ENCODE results near the gene ZNF462.

The ZNF462 gene

DNA sequence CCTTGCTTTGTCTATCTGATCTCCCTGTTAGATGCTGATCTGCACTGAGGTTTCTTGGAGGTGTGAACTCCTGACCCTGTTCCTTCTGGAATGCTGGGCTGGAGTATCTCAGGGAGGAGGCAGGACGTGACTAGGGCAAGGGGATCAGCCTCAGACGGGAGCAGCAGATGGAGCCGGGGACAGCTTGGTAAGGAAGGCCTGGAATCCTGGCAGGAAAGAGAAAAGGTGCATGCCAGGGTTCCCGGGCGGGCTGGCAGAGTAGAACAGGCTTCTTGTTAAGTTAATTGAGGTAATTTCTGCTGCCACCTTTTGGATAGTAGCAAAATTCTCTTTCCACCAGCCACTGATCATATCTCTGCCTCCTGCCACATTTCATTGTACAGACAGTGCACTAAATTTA is 180.9 kb downstream of the ZNF462 start:
- no peak overlapping the region for H3K27ac ChIP-seq (ENCODE audit: low read depth in 2 of 2, low read length in 2 of 2)
- no peak overlapping the region for H3K4me3 ChIP-seq (ENCODE audit: low read length in 2 of 2)
- H3K9ac ChIP-seq (ENCODE audit: low read depth in 1 of 2, low read length in 2 of 2): no peak overlapping the region
- no peaks in the 10 kb centered on the region for H3K9me3 ChIP-seq (ENCODE audit: control insufficient read depth in 2 of 2, low read length in 2 of 2)
- H3K4me1 ChIP-seq (ENCODE audit: control insufficient read depth in 2 of 2, insufficient read depth in 2 of 2, low read length in 2 of 2): no peaks in the 10 kb centered on the region
- no peaks in the 10 kb centered on the region for H3K36me3 ChIP-seq (ENCODE audit: control insufficient read depth in 2 of 2, insufficient read depth in 2 of 2, low read length in 2 of 2)
- H3K27me3 ChIP-seq (ENCODE audit: control insufficient read depth in 2 of 2, insufficient read depth in 2 of 2, low read length in 2 of 2): no peaks in the 10 kb centered on the region

DNA sequence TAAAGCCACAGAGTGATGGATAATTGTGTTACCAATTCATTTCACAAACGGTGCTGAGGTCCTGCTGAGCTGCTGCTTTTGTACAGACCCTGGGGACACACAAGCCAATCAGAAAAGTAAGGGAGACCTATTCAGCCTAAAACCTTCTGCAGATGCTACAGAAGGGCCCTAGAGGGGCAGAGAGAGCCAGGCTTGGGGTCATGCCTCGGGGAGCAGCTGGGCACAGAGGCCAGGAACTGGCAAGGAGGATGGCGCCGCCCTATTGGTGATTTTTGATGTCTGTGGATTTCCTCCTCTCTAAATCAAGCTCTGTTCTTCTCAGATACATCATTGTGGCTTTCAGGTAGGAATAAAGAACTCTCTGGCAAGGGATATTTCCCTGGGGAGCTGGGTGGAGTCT is 181.9 kb downstream of the ZNF462 start:
- no peaks in the 10 kb centered on the region for H3K4me1 ChIP-seq (ENCODE audit: control insufficient read depth in 2 of 2, insufficient read depth in 2 of 2, low read length in 2 of 2)
- no peaks in the 10 kb centered on the region for H3K36me3 ChIP-seq (ENCODE audit: control insufficient read depth in 2 of 2, insufficient read depth in 2 of 2, low read length in 2 of 2)
- H3K9me3 ChIP-seq (ENCODE audit: control insufficient read depth in 2 of 2, low read length in 2 of 2): no peaks in the 10 kb centered on the region
- H3K27ac ChIP-seq (ENCODE audit: low read depth in 2 of 2, low read length in 2 of 2): no peak overlapping the region
- H3K9ac ChIP-seq (ENCODE audit: low read depth in 1 of 2, low read length in 2 of 2): no peak overlapping the region
- H3K27me3 ChIP-seq (ENCODE audit: control insufficient read depth in 2 of 2, insufficient read depth in 2 of 2, low read length in 2 of 2): no peaks in the 10 kb centered on the region
- H3K4me3 ChIP-seq (ENCODE audit: low read length in 2 of 2): no peak overlapping the region

DNA sequence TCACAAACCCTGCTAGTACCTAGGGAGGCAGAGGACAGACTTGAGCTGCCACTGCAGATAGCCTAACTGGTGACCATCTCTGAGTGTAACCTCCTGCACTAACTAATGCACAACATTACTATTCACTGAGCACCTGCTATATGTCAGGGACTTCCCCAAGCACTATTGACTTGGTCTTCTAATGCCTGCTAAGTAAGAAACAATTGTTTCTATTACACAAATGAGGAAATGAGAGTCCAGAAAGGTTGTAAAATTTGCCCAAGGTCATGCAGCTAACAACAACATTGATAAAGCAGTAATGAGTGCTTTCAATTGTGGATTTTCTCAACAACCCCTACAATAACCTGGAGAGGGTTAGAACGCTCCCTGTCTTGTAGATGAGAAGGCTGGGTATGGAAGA is 183.7 kb downstream of the ZNF462 start:
- Histone ChIP-seq H3K4me3 (ENCODE audit: low read length in 2 of 2) (no peak overlapping the region), H3K27me3 (ENCODE audit: control insufficient read depth in 2 of 2, insufficient read depth in 2 of 2, low read length in 2 of 2) (no peaks in the 10 kb centered on the region), H3K9ac (ENCODE audit: low read depth in 1 of 2, low read length in 2 of 2) (no peak overlapping the region), H3K36me3 (ENCODE audit: control insufficient read depth in 2 of 2, insufficient read depth in 2 of 2, low read length in 2 of 2) (no peaks in the 10 kb centered on the region), H3K4me1 (ENCODE audit: control insufficient read depth in 2 of 2, insufficient read depth in 2 of 2, low read length in 2 of 2) (no peaks in the 10 kb centered on the region), H3K9me3 (ENCODE audit: control insufficient read depth in 2 of 2, low read length in 2 of 2) (no peaks in the 10 kb centered on the region), H3K27ac (ENCODE audit: low read depth in 2 of 2, low read length in 2 of 2) (no peak overlapping the region)

DNA sequence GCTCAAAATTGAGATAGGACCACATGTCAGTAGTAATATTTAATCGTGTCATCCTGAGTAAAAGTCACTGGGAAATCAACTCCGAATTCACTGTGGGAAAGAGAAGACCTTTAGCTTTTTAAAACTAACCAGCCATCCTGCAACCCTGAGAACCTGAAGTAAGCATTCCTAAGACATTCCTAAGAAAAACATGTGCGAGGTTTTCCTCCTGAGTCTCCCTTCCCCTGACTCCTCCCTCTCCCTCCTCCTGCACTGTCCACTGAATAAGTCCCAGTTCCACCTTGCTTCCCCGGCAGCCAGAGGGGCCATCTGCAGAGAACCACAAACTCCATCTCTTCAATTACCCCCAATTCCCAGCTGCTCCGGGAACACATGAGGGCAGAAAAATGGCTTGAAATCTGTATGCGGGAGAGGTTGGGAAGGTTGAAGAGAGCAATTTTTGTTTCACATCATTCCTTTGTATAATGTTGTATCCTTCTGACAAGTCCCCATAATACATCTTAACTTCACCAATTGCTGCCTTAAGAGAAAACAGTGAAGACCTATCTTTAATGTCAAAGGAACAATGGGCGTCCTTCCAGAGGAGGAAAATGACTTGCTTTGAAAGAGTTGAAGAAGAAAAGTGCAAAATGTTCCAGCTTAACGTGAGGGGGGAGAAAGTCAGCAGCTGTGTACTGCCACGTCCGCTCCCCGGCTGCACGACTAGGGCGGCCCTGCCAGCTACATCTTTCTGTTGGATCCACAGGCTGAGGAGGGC is 186.3 kb downstream of the ZNF462 start:
- Histone ChIP-seq H3K27me3 (ENCODE audit: control insufficient read depth in 2 of 2, insufficient read depth in 2 of 2, low read length in 2 of 2) (no peaks in the 10 kb centered on the region), H3K27ac (ENCODE audit: low read depth in 2 of 2, low read length in 2 of 2) (no peak overlapping the region), H3K4me3 (ENCODE audit: low read length in 2 of 2) (no peak overlapping the region), H3K36me3 (ENCODE audit: control insufficient read depth in 2 of 2, insufficient read depth in 2 of 2, low read length in 2 of 2) (no peaks in the 10 kb centered on the region), H3K9ac (ENCODE audit: low read depth in 1 of 2, low read length in 2 of 2) (no peak overlapping the region), H3K4me1 (ENCODE audit: control insufficient read depth in 2 of 2, insufficient read depth in 2 of 2, low read length in 2 of 2) (no peaks in the 10 kb centered on the region), H3K9me3 (ENCODE audit: control insufficient read depth in 2 of 2, low read length in 2 of 2) (no peaks in the 10 kb centered on the region)

DNA sequence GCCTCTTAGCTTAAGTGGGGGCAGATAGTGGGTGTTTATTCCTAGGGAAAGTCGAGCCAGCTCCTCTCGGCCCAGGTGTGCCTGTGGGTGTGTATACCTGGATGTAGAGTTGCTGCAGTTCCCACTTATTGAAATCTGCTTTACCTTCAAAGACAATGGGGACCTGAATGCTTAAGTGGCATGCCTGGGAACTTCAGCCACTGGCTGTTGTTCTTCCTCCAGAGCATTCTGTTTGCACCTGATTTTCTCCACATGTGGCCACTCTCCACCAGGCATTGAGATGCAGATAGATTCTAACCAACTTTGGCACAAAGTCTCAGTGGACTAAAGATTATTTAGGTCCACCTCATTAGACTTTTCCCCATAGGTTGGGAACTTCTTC is 186.8 kb downstream of the ZNF462 start:
- Histone ChIP-seq H3K9me3 (ENCODE audit: control insufficient read depth in 2 of 2, low read length in 2 of 2) (no peaks in the 10 kb centered on the region), H3K9ac (ENCODE audit: low read depth in 1 of 2, low read length in 2 of 2) (no peak overlapping the region), H3K4me1 (ENCODE audit: control insufficient read depth in 2 of 2, insufficient read depth in 2 of 2, low read length in 2 of 2) (no peaks in the 10 kb centered on the region), H3K4me3 (ENCODE audit: low read length in 2 of 2) (no peak overlapping the region), H3K36me3 (ENCODE audit: control insufficient read depth in 2 of 2, insufficient read depth in 2 of 2, low read length in 2 of 2) (no peaks in the 10 kb centered on the region), H3K27me3 (ENCODE audit: control insufficient read depth in 2 of 2, insufficient read depth in 2 of 2, low read length in 2 of 2) (no peaks in the 10 kb centered on the region), H3K27ac (ENCODE audit: low read depth in 2 of 2, low read length in 2 of 2) (no peak overlapping the region)

DNA sequence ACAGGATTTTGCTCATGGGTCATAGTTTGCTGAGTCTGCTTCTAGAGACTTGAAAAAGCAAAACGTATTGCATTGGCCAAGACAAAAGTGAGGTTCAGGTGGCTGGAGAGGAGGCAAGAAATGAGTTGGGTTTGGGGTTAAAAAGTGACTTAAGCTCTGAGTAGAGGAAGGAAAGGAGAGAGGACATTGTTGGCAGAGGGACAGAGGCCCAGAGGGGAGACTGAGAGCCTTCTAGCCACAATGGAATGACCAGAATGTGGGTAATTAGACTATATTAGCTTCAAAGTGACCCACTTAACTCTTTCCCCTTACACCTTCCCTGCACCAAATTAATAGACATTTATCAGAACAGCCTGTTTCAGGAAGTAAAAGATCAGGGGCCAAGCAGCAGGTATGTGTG is 188.4 kb downstream of the ZNF462 start:
- no peak overlapping the region for H3K4me3 ChIP-seq (ENCODE audit: low read length in 2 of 2)
- H3K36me3 ChIP-seq (ENCODE audit: control insufficient read depth in 2 of 2, insufficient read depth in 2 of 2, low read length in 2 of 2): no peaks in the 10 kb centered on the region
- H3K4me1 ChIP-seq (ENCODE audit: control insufficient read depth in 2 of 2, insufficient read depth in 2 of 2, low read length in 2 of 2): no peaks in the 10 kb centered on the region
- H3K9me3 ChIP-seq (ENCODE audit: control insufficient read depth in 2 of 2, low read length in 2 of 2): no peaks in the 10 kb centered on the region
- no peak overlapping the region for H3K9ac ChIP-seq (ENCODE audit: low read depth in 1 of 2, low read length in 2 of 2)
- H3K27me3 ChIP-seq (ENCODE audit: control insufficient read depth in 2 of 2, insufficient read depth in 2 of 2, low read length in 2 of 2): no peaks in the 10 kb centered on the region
- no peak overlapping the region for H3K27ac ChIP-seq (ENCODE audit: low read depth in 2 of 2, low read length in 2 of 2)

DNA sequence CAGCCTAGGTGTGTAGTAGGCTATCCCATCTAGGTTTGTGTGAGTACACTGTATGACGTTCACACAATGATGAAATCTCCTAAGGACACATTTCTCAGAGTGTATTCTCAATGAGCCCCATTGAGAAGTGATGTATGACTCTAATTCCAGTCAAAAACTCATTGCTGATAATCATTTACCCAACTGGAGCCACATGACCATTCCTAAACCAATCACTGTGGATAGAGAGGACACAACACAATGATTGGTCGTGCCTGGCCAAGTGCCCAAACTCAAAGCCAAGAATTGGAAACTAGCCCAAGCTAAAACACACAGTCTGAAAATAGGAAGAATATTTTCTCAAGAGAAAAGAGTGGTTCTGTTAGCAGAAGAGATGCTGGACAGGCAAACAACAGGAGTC is 191.2 kb downstream of the ZNF462 start:
- no peaks in the 10 kb centered on the region for H3K36me3 ChIP-seq (ENCODE audit: control insufficient read depth in 2 of 2, insufficient read depth in 2 of 2, low read length in 2 of 2)
- no peak overlapping the region for H3K27ac ChIP-seq (ENCODE audit: low read depth in 2 of 2, low read length in 2 of 2)
- no peaks in the 10 kb centered on the region for H3K9me3 ChIP-seq (ENCODE audit: control insufficient read depth in 2 of 2, low read length in 2 of 2)

DNA sequence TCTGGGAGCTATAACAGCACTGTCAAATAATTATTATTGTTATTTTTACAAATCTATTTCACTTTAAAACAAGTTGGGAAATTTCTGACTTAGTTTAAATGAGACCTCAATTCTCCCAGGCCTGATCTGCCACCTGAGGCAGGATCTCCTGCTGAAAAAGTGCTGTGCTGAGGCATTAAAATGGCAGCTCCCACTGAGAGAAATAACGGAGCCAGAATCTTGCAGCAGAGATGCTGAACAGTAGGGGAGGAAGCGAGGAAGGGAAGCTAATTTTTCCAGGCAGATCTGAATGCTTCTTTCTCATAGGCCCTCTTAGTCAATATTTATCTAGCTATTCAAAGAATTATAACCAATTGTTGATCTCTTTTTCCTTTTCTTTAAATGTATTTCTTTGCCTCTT is 196.3 kb downstream of the ZNF462 start:
- Histone ChIP-seq H3K4me1 (ENCODE audit: control insufficient read depth in 2 of 2, insufficient read depth in 2 of 2, low read length in 2 of 2) (no peaks in the 10 kb centered on the region), H3K9ac (ENCODE audit: low read depth in 1 of 2, low read length in 2 of 2) (no peak overlapping the region), H3K27ac (ENCODE audit: low read depth in 2 of 2, low read length in 2 of 2) (no peak overlapping the region), H3K9me3 (ENCODE audit: control insufficient read depth in 2 of 2, low read length in 2 of 2) (no peaks in the 10 kb centered on the region), H3K27me3 (ENCODE audit: control insufficient read depth in 2 of 2, insufficient read depth in 2 of 2, low read length in 2 of 2) (no peaks in the 10 kb centered on the region), H3K36me3 (ENCODE audit: control insufficient read depth in 2 of 2, insufficient read depth in 2 of 2, low read length in 2 of 2) (no peaks in the 10 kb centered on the region), H3K4me3 (ENCODE audit: low read length in 2 of 2) (no peak overlapping the region)

More for the DNA sequence above, 191.2 kb downstream of the ZNF462 start:
- no peak overlapping the region for H3K9ac ChIP-seq (ENCODE audit: low read depth in 1 of 2, low read length in 2 of 2)
- H3K27me3 ChIP-seq (ENCODE audit: control insufficient read depth in 2 of 2, insufficient read depth in 2 of 2, low read length in 2 of 2): no peaks in the 10 kb centered on the region
- H3K4me1 ChIP-seq (ENCODE audit: control insufficient read depth in 2 of 2, insufficient read depth in 2 of 2, low read length in 2 of 2): no peaks in the 10 kb centered on the region
- no peak overlapping the region for H3K4me3 ChIP-seq (ENCODE audit: low read length in 2 of 2)

DNA sequence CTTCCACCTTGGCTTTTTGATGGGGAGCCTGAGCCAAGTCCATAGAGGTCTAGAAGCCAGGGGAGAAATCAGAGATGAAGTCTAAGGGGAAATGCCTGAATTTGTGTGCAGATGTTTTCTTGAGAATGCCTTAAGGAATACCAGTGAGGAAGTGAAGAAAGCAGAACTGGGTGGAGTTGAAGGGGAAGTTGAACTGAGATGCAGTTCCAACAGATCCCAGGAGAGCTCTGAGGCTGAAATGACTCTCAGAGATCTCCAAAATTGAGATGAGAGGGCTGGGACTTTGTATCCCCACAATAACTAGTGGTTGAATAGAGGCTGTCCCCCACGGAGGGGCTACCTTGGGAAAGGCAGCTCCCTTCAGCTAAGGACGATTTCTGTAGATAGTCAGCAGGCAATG is 197.1 kb downstream of the ZNF462 start:
- no peaks in the 10 kb centered on the region for H3K27me3 ChIP-seq (ENCODE audit: control insufficient read depth in 2 of 2, insufficient read depth in 2 of 2, low read length in 2 of 2)
- H3K4me3 ChIP-seq (ENCODE audit: low read length in 2 of 2): no peak overlapping the region
- H3K36me3 ChIP-seq (ENCODE audit: control insufficient read depth in 2 of 2, insufficient read depth in 2 of 2, low read length in 2 of 2): no peaks in the 10 kb centered on the region
- H3K27ac ChIP-seq (ENCODE audit: low read depth in 2 of 2, low read length in 2 of 2): no peak overlapping the region
- no peak overlapping the region for H3K9ac ChIP-seq (ENCODE audit: low read depth in 1 of 2, low read length in 2 of 2)
- no peaks in the 10 kb centered on the region for H3K4me1 ChIP-seq (ENCODE audit: control insufficient read depth in 2 of 2, insufficient read depth in 2 of 2, low read length in 2 of 2)
- no peaks in the 10 kb centered on the region for H3K9me3 ChIP-seq (ENCODE audit: control insufficient read depth in 2 of 2, low read length in 2 of 2)

Measured in mucosa of rectum (tissue), 2 donors.